Measurements from ENCODE around the gene EIF4EBP2.

The EIF4EBP2 gene

GRCh38 chr10:70399177-70399576, 4.8 kb upstream of the EIF4EBP2 start:
- DNase-seq (ENCODE audit: insufficient read length, low spot score) (no peak), FAIRE-seq (no peak)
- TF ChIP-seq CTCF (IDR thresholded peaks at IDR 0.05; ENCODE audit: insufficient read depth, missing control alignments) = no peak

GRCh38 chr10:70403483-70404035, 386 bp upstream of the EIF4EBP2 start:
- FAIRE-seq (no peak), DNase-seq (ENCODE audit: insufficient read length, low spot score) (no peak)
- TF ChIP-seq CTCF (IDR thresholded peaks at IDR 0.05; ENCODE audit: insufficient read depth, missing control alignments) = no peak

- no peak for TF ChIP-seq CTCF (IDR thresholded peaks at IDR 0.05; ENCODE audit: insufficient read depth, missing control alignments)
- DNase-seq (ENCODE audit: insufficient read length, low spot score) = no peak
- FAIRE-seq = no peak
Observed at GRCh38 chr10:70404787-70405036, 767 bp downstream of the EIF4EBP2 start.

- TF ChIP-seq CTCF (IDR thresholded peaks at IDR 0.05; ENCODE audit: insufficient read depth, missing control alignments) = no peak
- FAIRE-seq (no peak), DNase-seq (ENCODE audit: insufficient read length, low spot score) (no peak)
Observed at GRCh38 chr10:70405037-70405824, 1.3 kb downstream of the EIF4EBP2 start.

- no peak for TF ChIP-seq CTCF (IDR thresholded peaks at IDR 0.05; ENCODE audit: insufficient read depth, missing control alignments)
- no peak for DNase-seq (ENCODE audit: insufficient read length, low spot score)
- no peak for FAIRE-seq
Observed at GRCh38 chr10:70409772-70410171, 5.8 kb downstream of the EIF4EBP2 start.

- no peak for TF ChIP-seq CTCF (IDR thresholded peaks at IDR 0.05; ENCODE audit: insufficient read depth, missing control alignments)
- DNase-seq (ENCODE audit: insufficient read length, low spot score) (no peak), FAIRE-seq (no peak)
Observed at GRCh38 chr10:70410608-70411007, 6.7 kb downstream of the EIF4EBP2 start.

- DNase-seq (ENCODE audit: insufficient read length, low spot score) (no peak), FAIRE-seq (no peak)
- no peak for TF ChIP-seq CTCF (IDR thresholded peaks at IDR 0.05; ENCODE audit: insufficient read depth, missing control alignments)
Observed at GRCh38 chr10:70412356-70412755, 8.4 kb downstream of the EIF4EBP2 start.

Measured in D721Med (cell line).